ENCODE measurements around the gene NEGR1. TPM values are rescaled to one million over a fixed set of nuclear protein-coding genes. Genes with fewer than 3 reads are reported as not detected.

Gene NEGR1
- total and polyA plus RNA-seq, 9 of the 15 experiments (the other 6 are each of a cell fraction or from before 2014, with no cell fraction given), result not detected

- TF ChIP-seq CUX1 (CRISPR knock-in tag; IDR thresholded peaks at IDR 0.05), result no peak
- TF ChIP-seq ELF4 (CRISPR knock-in tag; IDR thresholded peaks at IDR 0.05), result no peak
- no peak for TF ChIP-seq ZBTB49 (CRISPR knock-in tag; IDR thresholded peaks at IDR 0.05; ENCODE audit: borderline replicate concordance)
- no peak for TF ChIP-seq PHB2 (IDR thresholded peaks at IDR 0.05; ENCODE audit: low read depth)
- no peak for TF ChIP-seq ARID3B (CRISPR knock-in tag; IDR thresholded peaks at IDR 0.05; ENCODE audit: borderline replicate concordance)
- no peak for TF ChIP-seq NFXL1 (CRISPR knock-in tag; IDR thresholded peaks at IDR 0.05)
- TF ChIP-seq CBX3 (IDR thresholded peaks at IDR 0.05; ENCODE audit: borderline replicate concordance in 1 of 2, low read length in 2 of 2), result no peak
Observed at GRCh38 chr1:72283307-72284083, 1.2 kb upstream of the NEGR1 start (continued).
